Breast epithelium (tissue), 3 donors: ENCODE results near the gene RASGRF2.

ENCODE experiments used
- POLR2A ChIP-seq: fragments of 450-650 bp; IDR thresholded peaks from one replicate; pipeline ENCODE4 v1.6.1; 2016; ENCODE audit warnings: antibody characterized with exemption, mild to moderate bottlenecking, moderate library complexity
- POLR2AphosphoS5 ChIP-seq, 3 donors: sonication (generic); formaldehyde crosslinking; IDR thresholded peaks; one replicate each; pipeline ENCODE4 v1.6.1; 2017; ENCODE audit warnings: antibody characterized with exemption in 3 of 3
- TF ChIP-seq, protein P1 (sequence below), 3 donors: fragments of 450-650 bp; IDR thresholded peaks; one replicate each; pipeline ENCODE4 v1.5.1; 2016 to 2017; ENCODE audit warnings: antibody characterized with exemption in 3 of 3, mild to moderate bottlenecking in 3 of 3, moderate library complexity in 3 of 3

- TF ChIP-seq, protein P1, sequence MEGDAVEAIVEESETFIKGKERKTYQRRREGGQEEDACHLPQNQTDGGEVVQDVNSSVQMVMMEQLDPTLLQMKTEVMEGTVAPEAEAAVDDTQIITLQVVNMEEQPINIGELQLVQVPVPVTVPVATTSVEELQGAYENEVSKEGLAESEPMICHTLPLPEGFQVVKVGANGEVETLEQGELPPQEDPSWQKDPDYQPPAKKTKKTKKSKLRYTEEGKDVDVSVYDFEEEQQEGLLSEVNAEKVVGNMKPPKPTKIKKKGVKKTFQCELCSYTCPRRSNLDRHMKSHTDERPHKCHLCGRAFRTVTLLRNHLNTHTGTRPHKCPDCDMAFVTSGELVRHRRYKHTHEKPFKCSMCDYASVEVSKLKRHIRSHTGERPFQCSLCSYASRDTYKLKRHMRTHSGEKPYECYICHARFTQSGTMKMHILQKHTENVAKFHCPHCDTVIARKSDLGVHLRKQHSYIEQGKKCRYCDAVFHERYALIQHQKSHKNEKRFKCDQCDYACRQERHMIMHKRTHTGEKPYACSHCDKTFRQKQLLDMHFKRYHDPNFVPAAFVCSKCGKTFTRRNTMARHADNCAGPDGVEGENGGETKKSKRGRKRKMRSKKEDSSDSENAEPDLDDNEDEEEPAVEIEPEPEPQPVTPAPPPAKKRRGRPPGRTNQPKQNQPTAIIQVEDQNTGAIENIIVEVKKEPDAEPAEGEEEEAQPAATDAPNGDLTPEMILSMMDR (IDR thresholded peaks at IDR 0.05) = no peak
- no peak for TF ChIP-seq POLR2A
- no peak for TF ChIP-seq POLR2AphosphoS5 (IDR thresholded peaks at IDR 0.05)
These were observed 309.7 kb downstream of the RASGRF2 start for GRCh38 chr5:81269751-81270393.
